HG03039 (cell line): ENCODE results near the gene ZBTB12.

ENCODE experiments used
- ATAC-seq: cut with Tn5 transposase; IDR thresholded peaks from one replicate; pipeline ENCODE4 v1.9.1; 2021; ENCODE audit warnings: mild to moderate bottlenecking, moderate library complexity; ENCODE audit not compliant: unreplicated experiment

The ZBTB12 gene

GRCh38 chr6:31897612-31898382, 4.1 kb downstream of the ZBTB12 start, which contains the start of gene EHMT2:
Gene EHMT2 (minus strand): TSS chr6:31897698. CDS start chr6:31897677, 21 bp downstream.
- peak; percentile 43 for ATAC-seq

GRCh38 chr6:31896856-31897611, 4.9 kb downstream of the ZBTB12 start:
- ATAC-seq, result peak; percentile 6

GRCh38 chr6:31896493-31896855, 5.4 kb downstream of the ZBTB12 start:
- no peak for ATAC-seq

GRCh38 chr6:31892821-31893220, 9.1 kb downstream of the ZBTB12 start:
- no peak for ATAC-seq

- ATAC-seq, result no peak
These were observed 12.4 kb downstream of the ZBTB12 start for GRCh38 chr6:31889331-31889972.

- no peak for ATAC-seq
These were observed 13.3 kb downstream of the ZBTB12 start for GRCh38 chr6:31888276-31889258.

GRCh38 chr6:31887173-31888007, 14.5 kb downstream of the ZBTB12 start:
- ATAC-seq, result no peak

GRCh38 chr6:31886541-31886991, 15.3 kb downstream of the ZBTB12 start:
- no peak for ATAC-seq

- no peak for ATAC-seq
These were observed 17.3 kb downstream of the ZBTB12 start for GRCh38 chr6:31884528-31885035.

- no peak for ATAC-seq
These were observed 18.2 kb downstream of the ZBTB12 start for GRCh38 chr6:31883676-31884075.

GRCh38 chr6:31882344-31882743, 19.5 kb downstream of the ZBTB12 start:
- no peak for ATAC-seq

- ATAC-seq, result no peak
These were observed 20.6 kb downstream of the ZBTB12 start for GRCh38 chr6:31881136-31881859.

GRCh38 chr6:31880616-31881015, 21.3 kb downstream of the ZBTB12 start:
- ATAC-seq, result no peak

GRCh38 chr6:31879901-31880300, 22.0 kb downstream of the ZBTB12 start:
- no peak for ATAC-seq

GRCh38 chr6:31879143-31879542, 22.7 kb downstream of the ZBTB12 start:
- no peak for ATAC-seq

- no peak for ATAC-seq
These were observed 23.2 kb downstream of the ZBTB12 start, which contains the start of gene SLC44A4 for GRCh38 chr6:31878726-31879125. Gene SLC44A4 (minus strand): TSS chr6:31878997. CDS start chr6:31878980, 17 bp downstream.

GRCh38 chr6:31878222-31878621, 23.7 kb downstream of the ZBTB12 start:
- ATAC-seq, result no peak

- no peak for ATAC-seq
These were observed 24.2 kb downstream of the ZBTB12 start for GRCh38 chr6:31877651-31878161.
